Measurements from ENCODE around the gene ALAD. TPM values are rescaled to one million over a fixed set of nuclear protein-coding genes. Genes with fewer than 3 reads are reported as not detected.

ALAD gene
- total and polyA plus RNA-seq, 9 of the 15 experiments (the other 6 are each of a cell fraction or from before 2014, with no cell fraction given): 1.3 to 12.7 (median 6.8) TPM

- TF ChIP-seq, protein P1, sequence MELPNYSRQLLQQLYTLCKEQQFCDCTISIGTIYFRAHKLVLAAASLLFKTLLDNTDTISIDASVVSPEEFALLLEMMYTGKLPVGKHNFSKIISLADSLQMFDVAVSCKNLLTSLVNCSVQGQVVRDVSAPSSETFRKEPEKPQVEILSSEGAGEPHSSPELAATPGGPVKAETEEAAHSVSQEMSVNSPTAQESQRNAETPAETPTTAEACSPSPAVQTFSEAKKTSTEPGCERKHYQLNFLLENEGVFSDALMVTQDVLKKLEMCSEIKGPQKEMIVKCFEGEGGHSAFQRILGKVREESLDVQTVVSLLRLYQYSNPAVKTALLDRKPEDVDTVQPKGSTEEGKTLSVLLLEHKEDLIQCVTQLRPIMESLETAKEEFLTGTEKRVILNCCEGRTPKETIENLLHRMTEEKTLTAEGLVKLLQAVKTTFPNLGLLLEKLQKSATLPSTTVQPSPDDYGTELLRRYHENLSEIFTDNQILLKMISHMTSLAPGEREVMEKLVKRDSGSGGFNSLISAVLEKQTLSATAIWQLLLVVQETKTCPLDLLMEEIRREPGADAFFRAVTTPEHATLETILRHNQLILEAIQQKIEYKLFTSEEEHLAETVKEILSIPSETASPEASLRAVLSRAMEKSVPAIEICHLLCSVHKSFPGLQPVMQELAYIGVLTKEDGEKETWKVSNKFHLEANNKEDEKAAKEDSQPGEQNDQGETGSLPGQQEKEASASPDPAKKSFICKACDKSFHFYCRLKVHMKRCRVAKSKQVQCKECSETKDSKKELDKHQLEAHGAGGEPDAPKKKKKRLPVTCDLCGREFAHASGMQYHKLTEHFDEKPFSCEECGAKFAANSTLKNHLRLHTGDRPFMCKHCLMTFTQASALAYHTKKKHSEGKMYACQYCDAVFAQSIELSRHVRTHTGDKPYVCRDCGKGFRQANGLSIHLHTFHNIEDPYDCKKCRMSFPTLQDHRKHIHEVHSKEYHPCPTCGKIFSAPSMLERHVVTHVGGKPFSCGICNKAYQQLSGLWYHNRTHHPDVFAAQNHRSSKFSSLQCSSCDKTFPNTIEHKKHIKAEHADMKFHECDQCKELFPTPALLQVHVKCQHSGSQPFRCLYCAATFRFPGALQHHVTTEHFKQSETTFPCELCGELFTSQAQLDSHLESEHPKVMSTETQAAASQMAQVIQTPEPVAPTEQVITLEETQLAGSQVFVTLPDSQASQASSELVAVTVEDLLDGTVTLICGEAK (IDR thresholded peaks at IDR 0.05): no peak
- TF ChIP-seq, protein P1 (CRISPR knock-in tag; IDR thresholded peaks at IDR 0.05): no peak
- TF ChIP-seq NCOA2 (IDR thresholded peaks at IDR 0.05; ENCODE audit: partially characterized antibody in 2 of 2) (no peak), NR4A1 (CRISPR knock-in tag; IDR thresholded peaks at IDR 0.05) (no peak), NR4A1 (tag; IDR thresholded peaks at IDR 0.05) (peak; percentile 98), HCFC1 (IDR thresholded peaks at IDR 0.05; ENCODE audit: low read depth, low read length) (no peak), NFIC (IDR thresholded peaks at IDR 0.05) (no peak), MLLT1 (IDR thresholded peaks at IDR 0.05) (no peak), ARHGAP35 (IDR thresholded peaks at IDR 0.05; ENCODE audit: partially characterized antibody) (no peak), ILK (tag; IDR thresholded peaks at IDR 0.05; ENCODE audit: borderline replicate concordance, low read depth) (peak; percentile 88), ZNF696 (CRISPR knock-in tag; conservative IDR thresholded peaks at IDR 0.05) (no peak), RBM14 (IDR thresholded peaks at IDR 0.05; ENCODE audit: borderline replicate concordance, insufficient read depth, low read depth, low read length) (no peak), ZNF133 (CRISPR knock-in tag; IDR thresholded peaks at IDR 0.05) (0 out of 2 replicates have a peak, but pooled peaks have one; percentile 42), ZNF707 (CRISPR knock-in tag; conservative IDR thresholded peaks at IDR 0.05) (peak; percentile 67), ZNF12 (CRISPR knock-in tag; IDR thresholded peaks at IDR 0.05) (no peak), MAFK (IDR thresholded peaks at IDR 0.05; ENCODE audit: low read length) (no peak), POLR2H (tag; IDR thresholded peaks at IDR 0.05; ENCODE audit: low read depth) (no peak), ZNF764 (CRISPR knock-in tag; IDR thresholded peaks at IDR 0.05; ENCODE audit: low read depth) (no peak), MEIS2 (IDR thresholded peaks at IDR 0.05; ENCODE audit: partially characterized antibody) (no peak), SIX5 (IDR thresholded peaks at IDR 0.05; ENCODE audit: borderline replicate concordance in 1 of 2, insufficient read depth in 1 of 2, low read depth in 1 of 2, low read length in 2 of 2) (no peak)
Measured at GRCh38 chr9:113345671-113346070, 55.4 kb downstream of the ALAD start (continued).
